ENCODE results near the gene ANKS1A.

The ANKS1A gene

GRCh38 chr6:35084511-35085203, 195.6 kb downstream of the ANKS1A start:
- no peak for DNase-seq (ENCODE audit: low read depth)

GRCh38 chr6:35085359-35086281, 196.6 kb downstream of the ANKS1A start:
- no peak for DNase-seq (ENCODE audit: low read depth)

GRCh38 chr6:35086282-35086632, 197.2 kb downstream of the ANKS1A start:
- DNase-seq (ENCODE audit: low read depth) = no peak

- no peak for DNase-seq (ENCODE audit: low read depth)
Observed at GRCh38 chr6:35086636-35087360, 197.7 kb downstream of the ANKS1A start.

- DNase-seq (ENCODE audit: low read depth) = no peak
Observed at GRCh38 chr6:35087361-35088280, 198.6 kb downstream of the ANKS1A start.

DNA sequence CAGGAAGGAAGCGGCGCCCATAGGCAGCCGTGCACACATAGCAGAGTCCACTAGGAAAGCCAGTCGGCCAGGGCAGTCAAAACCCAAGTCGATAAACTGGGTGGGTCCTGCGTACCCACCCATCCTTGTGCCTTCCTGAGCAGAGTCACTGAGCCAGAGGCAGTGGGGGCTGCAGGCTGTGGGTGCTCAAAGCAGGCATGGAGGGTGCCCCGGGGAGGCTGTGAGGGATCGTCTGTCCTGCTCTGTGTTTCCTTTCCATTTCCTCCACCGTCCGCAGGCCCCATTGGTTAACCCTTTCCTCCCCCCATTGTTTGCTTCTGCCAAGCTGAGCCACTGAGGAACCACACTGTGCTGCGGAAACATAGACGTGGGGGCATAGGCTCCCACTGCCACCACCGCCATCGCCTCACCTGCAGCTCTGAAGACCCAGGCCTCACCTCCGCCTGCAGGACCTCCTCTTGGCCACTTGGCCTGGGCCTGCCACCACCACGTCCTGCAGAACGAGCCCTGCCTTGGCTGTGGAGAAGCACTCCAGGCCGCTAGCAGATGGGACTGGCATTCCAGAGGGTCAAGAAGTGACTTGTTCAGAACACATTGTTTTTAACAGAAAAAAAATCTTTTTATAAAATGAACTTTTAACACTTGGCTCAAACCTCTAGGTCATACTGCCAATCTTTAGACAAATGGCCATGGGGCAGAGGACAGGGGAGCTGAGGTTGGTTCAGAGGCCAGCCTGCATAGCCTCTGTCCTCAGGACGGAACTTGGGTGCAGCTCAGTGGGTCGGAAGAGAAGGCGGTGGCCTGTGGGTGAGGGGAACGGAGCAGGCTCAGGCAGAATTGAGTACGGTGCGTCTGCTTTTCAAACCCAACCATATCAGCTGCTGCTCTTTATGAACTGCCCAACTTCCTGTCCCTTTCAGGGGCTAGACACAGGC, 199.5 kb downstream of the ANKS1A start:
- DNase-seq (ENCODE audit: low read depth) = no peak

DNA sequence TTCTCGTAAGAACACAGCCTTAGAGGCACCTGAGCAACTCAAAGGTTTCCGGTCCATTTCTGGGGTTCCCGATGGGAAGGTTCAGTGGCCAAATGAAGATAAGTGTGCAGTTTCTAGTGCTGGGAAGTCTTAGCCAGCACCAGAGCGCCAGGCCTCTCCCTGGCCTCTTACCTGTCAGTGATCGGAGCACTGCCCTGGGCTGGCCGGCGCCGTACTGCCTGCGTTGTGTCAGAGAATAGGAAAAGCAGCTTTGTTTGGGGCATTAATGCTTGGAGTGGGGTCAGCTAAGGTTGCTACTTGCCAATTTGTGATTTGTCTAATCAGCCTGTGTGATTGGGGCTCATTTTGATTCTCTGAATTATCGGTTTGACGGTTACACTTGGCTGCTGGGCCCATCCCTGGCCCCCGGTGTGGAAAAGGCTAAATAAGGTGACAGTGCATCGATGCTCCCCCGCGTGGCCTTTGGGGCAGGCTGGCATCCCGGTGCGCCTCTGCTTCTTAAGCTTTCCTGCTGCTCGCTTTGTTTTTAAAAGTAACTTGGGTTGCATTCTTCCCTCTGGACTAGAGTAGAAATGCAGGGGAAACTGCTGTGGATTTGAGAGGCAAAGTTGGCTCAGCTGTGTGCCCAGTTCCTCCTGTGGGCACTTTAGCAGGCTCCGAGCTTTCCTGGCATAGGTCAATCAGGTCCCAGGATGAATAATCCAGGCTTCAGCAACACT, 200.3 kb downstream of the ANKS1A start:
- no peak for DNase-seq (ENCODE audit: low read depth)

- peak; percentile 16 for DNase-seq (ENCODE audit: low read depth)
Observed at GRCh38 chr6:35089935-35090505, 201.0 kb downstream of the ANKS1A start.

GRCh38 chr6:35090734-35091133, 201.7 kb downstream of the ANKS1A start:
- DNase-seq (ENCODE audit: low read depth) = no peak

DNA sequence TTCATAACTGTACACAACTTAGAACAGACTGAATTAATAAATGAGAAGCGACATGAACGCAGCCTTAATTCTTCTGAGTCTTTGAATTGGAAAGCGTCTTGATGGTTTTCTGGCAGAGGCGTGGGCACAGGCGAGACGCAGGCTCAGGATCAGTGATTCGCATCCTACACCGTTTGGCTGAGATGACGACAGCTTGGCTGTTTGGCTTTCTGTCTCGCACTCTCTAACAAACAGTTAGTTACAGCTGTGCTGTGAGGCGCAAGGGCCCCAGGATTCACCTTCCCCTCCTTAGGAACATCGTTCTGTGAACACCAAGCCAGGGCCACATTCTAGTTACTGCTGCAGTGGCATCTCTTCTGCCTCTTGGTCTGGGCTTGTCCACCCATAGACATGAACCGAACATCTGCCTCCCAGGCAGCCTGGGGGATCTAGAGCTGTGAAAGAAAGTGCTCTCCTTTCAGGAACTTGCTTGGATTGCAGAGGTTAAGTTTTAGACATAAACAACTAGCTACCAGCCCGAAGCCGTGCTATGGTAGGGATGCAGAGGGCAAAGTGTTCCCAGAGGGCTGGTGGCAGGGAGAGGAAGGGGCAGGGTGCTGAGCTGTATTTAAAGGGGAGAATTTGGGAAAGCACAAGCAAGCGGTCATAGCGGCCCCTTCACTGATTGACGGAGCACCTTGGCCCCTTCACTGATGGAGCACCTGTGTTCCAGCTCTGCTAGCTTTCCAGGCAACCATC, 202.5 kb downstream of the ANKS1A start:
- DNase-seq (ENCODE audit: low read depth) = no peak

DNA sequence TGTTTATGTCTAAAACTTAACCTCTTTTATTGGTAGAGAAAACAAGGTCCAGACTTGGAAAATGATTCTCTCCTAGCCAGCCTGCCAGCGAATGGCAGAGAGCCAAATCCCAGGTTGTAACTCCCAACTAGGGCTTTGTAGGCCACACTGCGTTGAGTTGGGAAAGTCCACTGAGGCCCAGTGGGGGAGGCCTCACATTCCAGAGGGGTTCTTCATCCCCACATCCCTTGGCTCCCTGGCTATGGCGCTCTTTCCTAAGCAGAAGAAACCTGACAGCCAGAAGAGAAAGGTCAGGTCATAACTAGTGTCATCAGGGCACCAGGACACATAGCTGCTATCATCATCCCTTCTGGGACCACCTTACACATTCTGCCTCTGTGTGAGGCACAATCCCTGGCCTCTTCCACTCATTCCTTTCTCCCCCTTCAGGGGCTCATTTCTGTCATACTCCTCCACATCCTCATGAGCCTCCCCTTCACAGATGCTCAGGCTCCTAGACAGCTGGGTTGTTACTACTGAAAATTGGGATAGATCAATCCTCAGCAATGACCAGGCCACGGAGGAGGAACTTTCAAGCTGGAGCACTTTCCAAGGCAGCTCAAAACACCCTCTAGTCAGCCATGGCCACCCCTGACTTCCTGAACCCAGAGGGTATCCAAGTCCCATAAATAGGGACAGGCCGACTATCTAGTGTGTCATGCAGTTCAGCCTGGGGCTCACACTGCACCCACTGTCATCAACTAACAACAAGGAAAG, 203.5 kb downstream of the ANKS1A start:
- peak; percentile 10 for DNase-seq (ENCODE audit: low read depth)

DNA sequence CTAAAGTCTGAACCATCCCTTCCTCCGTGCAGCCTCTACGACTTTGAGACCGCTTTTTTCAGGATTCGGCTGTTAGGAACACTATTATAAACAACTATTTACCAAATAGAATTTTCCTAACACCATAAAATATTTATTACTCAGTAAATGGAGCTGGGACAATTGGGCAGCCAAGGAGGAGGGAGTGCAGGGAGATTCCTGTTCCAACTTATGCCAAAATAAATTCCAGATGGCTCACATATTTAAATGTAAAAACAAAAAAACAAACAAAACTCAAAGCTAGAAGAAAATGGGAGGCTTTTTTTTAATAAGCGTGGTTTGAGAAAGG, 204.0 kb downstream of the ANKS1A start:
- no peak for DNase-seq (ENCODE audit: low read depth)

GRCh38 chr6:35093783-35094182, 204.7 kb downstream of the ANKS1A start:
- no peak for DNase-seq (ENCODE audit: low read depth)

- no peak for DNase-seq (ENCODE audit: low read depth)
Observed at GRCh38 chr6:35094183-35094582, 205.1 kb downstream of the ANKS1A start.

- DNase-seq (ENCODE audit: low read depth) = peak; percentile 53
Observed at GRCh38 chr6:35096129-35096862, 207.2 kb downstream of the ANKS1A start.

DNA sequence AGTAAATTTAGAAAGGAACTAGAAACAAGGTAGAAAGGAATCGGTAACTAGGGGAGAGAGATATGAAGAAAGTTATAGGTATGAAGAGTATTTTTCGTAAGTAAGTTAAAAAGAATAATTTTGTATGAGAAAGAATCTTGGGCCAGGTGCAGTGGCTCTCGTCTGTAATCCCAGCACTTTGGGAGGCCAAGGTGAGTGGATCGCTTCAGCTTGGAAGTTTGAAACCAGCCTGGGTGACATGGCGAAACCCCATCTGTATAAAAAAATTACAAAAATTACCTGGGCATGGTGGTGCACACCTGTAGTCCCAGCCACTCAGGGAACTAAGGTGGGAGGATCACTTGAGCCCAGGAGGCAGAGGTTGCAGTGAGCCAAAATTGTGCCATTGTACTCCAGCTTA, 210.1 kb downstream of the ANKS1A start:
- no peak for DNase-seq (ENCODE audit: low read depth)

DNA sequence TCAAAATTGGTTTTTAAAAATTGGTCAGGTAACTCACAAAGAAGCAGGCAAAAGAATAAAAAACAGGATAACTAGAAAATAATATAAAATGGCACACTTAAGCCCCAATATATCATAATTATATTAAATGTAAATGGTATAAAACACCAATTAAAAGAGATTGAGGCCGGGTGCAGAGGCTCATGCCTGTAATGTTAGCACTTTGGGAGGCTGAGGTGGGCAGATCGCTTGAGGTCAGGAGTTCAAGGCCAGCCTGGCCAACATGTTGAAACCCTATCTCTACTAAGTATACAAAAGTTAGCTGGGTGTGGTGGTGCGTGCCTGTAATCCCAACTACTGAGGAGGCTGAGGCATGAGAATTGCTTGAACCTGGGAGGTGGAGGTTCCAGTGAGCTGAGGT, 216.0 kb downstream of the ANKS1A start:
- DNase-seq (ENCODE audit: low read depth) = no peak

All from HS-5 (cell line).